SK-N-MC (cell line): Measurements from ENCODE around the gene SLC5A4.
"Not testable (repeated sequence)": the region's sequence is repeated elsewhere in the genome, so short reads cannot be mapped to it uniquely, and the experiment has no call there.

Experiments
- DNase-seq: peaks from one replicate; pipeline ENCODE4 v3.0.0-alpha.2; 2011; ENCODE audit warnings: low read depth, low spot score
- H3K27ac ChIP-seq: fragments of 200-600 bp; sonication (generic); 2 replicates; pipeline ENCODE4 v1.5.1; 2016; ENCODE audit warnings: mixed run types
- H3K36me3 ChIP-seq: fragments of 200-600 bp; sonication (generic); 2 replicates; pipeline ENCODE4 v1.6.1; 2017; ENCODE audit warnings: antibody characterized with exemption, low read length, mixed read lengths; ENCODE audit not compliant: insufficient read depth
- H3K4me3 ChIP-seq: fragments of 200-600 bp; sonication (generic); 2 replicates; pipeline ENCODE4 v1.5.1; 2016
- H3K9ac ChIP-seq: fragments of 200-600 bp; sonication (generic); 2 replicates; pipeline ENCODE4 v1.8.0; 2017; ENCODE audit warnings: mixed run types, mixed read lengths; ENCODE audit not compliant: insufficient read length
- H3K9me3 ChIP-seq: fragments of 200-600 bp; sonication (generic); 2 replicates; pipeline ENCODE4 v1.6.1; 2017; ENCODE audit warnings: low read depth, mild to moderate bottlenecking, antibody characterized with exemption, low read length, moderate library complexity, mixed read lengths
- EZH2 ChIP-seq: fragments of 200-600 bp; sonication (generic); IDR thresholded peaks from one replicate; pipeline ENCODE4 v1.6.1; 2017; ENCODE audit warnings: antibody characterized with exemption
- FOXP2 ChIP-seq: optimal IDR thresholded peaks from 2 replicates; pipeline ENCODE3; 2011; ENCODE audit warnings: mild to moderate bottlenecking, moderate library complexity; ENCODE audit not compliant: insufficient read depth; ENCODE audit errors: extremely low read length, control extremely low read depth
- POLR2AphosphoS5 ChIP-seq: IDR thresholded peaks from 2 replicates; pipeline ENCODE4 v1.6.1; 2012; ENCODE audit warnings: mild to moderate bottlenecking, low read depth, low read length, borderline replicate concordance

Gene SLC5A4

GRCh38 chr22:32255217-32255616 is at the start of gene SLC5A4:
TSS of gene SLC5A4 (minus strand) at chr22:32255347. CDS start at chr22:32255329, 18 bp downstream.
- no peak for DNase-seq
- TF ChIP-seq FOXP2 (no peak), POLR2AphosphoS5 (no peak), EZH2 (no peak)
- no peak within 1 kb of the TSS for H3K9ac ChIP-seq
- no peaks in the 10 kb centered on the region for H3K36me3 ChIP-seq
- no peak within 1 kb of the TSS for H3K4me3 ChIP-seq
- no peaks in the 10 kb centered on the region for H3K9me3 ChIP-seq
- no peak within 1 kb of the TSS for H3K27ac ChIP-seq

- not testable (repeated sequence) for H3K9me3 ChIP-seq, H3K36me3 ChIP-seq, DNase-seq, H3K4me3 ChIP-seq, H3K9ac ChIP-seq, H3K27ac ChIP-seq
Observed at GRCh38 chr22:32293921-32294320, 38.8 kb upstream of the SLC5A4 start.

- DNase-seq = no peak
- Histone ChIP-seq H3K36me3 (no peaks in the 10 kb centered on the region), H3K27ac (no peak overlapping the region), H3K9ac (no peak overlapping the region), H3K9me3 (no peaks in the 10 kb centered on the region), H3K4me3 (no peak overlapping the region)
- TF ChIP-seq POLR2AphosphoS5 = no peak
- no peak for TF ChIP-seq FOXP2
- TF ChIP-seq EZH2 = no peak
Observed at GRCh38 chr22:32286290-32286840, 31.2 kb upstream of the SLC5A4 start.

DNA sequence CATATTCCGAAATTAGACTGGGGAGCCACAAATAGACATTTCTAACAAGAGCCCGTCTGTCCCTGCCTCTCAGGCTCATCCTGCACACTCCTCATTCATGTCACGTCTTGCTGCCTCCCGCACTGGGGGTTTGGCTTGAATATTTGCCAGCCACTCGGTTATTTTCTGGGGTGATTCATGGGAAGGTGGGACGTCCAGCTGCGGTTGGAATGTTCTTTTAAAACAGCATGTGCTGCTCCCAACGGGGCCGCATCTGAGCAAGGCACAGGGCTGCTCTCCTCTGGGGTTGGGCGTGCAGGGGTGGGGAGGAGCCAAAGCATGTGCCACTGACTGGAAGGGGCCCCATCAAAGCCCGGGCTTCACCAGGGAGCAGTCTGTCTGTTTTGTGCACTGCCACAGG is 25.9 kb upstream of the SLC5A4 start:
- Histone ChIP-seq H3K9ac (no peak overlapping the region), H3K9me3 (no peaks in the 10 kb centered on the region), H3K4me3 (no peak overlapping the region), H3K36me3 (no peaks in the 10 kb centered on the region), H3K27ac (no peak overlapping the region)
- TF ChIP-seq POLR2AphosphoS5 = no peak
- no peak for TF ChIP-seq FOXP2
- TF ChIP-seq EZH2 = no peak
- no peak for DNase-seq

- H3K9ac ChIP-seq, H3K4me3 ChIP-seq, DNase-seq, H3K36me3 ChIP-seq, H3K9me3 ChIP-seq, H3K27ac ChIP-seq: not testable (repeated sequence)
Observed at GRCh38 chr22:32275353-32275752, 20.2 kb upstream of the SLC5A4 start.

DNA sequence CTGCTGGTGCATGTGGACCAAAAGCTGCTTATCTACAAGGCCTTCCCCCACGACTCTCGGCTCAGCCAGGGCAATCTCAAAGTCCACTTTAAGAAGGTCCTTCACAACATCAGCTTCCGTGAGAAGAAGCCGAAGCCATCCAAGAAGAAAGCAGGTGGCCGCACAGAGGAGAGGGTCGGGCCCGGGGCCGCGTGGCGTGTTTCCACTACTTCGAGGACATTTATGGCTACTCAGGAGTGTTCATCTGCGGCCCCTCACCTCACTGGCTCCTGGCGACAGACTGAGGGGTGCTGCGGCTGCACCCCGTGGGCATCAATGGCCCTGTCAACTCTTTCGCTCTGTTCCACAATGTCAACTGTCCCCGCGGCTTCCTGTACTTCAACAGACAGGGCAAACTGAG is 16.2 kb upstream of the SLC5A4 start:
- no peaks in the 10 kb centered on the region for H3K36me3 ChIP-seq
- TF ChIP-seq FOXP2 (no peak), POLR2AphosphoS5 (no peak), EZH2 (no peak)
- no peak overlapping the region for H3K4me3 ChIP-seq
- H3K27ac ChIP-seq = no peak overlapping the region
- DNase-seq = no peak
- H3K9me3 ChIP-seq = no peaks in the 10 kb centered on the region
- no peak overlapping the region for H3K9ac ChIP-seq

GRCh38 chr22:32270641-32271369 is 15.7 kb upstream of the SLC5A4 start:
- Histone ChIP-seq H3K36me3 (no peaks in the 10 kb centered on the region), H3K9ac (no peak overlapping the region), H3K27ac (no peak overlapping the region), H3K9me3 (no peaks in the 10 kb centered on the region), H3K4me3 (no peak overlapping the region)
- TF ChIP-seq FOXP2 (no peak), POLR2AphosphoS5 (no peak), EZH2 (no peak)
- DNase-seq = no peak

DNA sequence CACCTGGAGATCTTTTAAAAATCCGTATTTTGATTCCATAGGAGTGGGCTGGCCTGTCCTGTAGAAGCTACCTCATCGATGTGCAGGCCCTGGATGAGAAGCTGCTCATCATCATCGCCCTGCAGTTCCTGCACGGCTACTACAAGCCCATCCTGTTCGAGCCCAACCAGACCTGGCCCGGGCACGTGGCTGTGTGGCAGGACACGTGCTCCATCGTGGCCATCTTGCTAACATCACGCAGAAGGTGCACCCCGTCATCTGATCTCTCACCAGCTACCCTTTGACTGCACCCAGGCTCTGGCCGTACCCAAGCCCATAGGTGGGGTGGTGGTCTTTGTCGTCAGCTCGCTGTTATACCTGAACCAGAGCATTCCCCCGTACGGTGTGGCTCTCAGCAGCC is 14.2 kb upstream of the SLC5A4 start:
- no peak for DNase-seq
- Histone ChIP-seq H3K36me3 (no peaks in the 10 kb centered on the region), H3K4me3 (no peak overlapping the region)

GRCh38 chr22:32267011-32267410 is 11.9 kb upstream of the SLC5A4 start:
- Histone ChIP-seq H3K36me3 (no peaks in the 10 kb centered on the region), H3K27ac (no peak overlapping the region), H3K4me3 (no peak overlapping the region), H3K9me3 (no peaks in the 10 kb centered on the region), H3K9ac (no peak overlapping the region)
- no peak for TF ChIP-seq EZH2
- no peak for TF ChIP-seq FOXP2
- TF ChIP-seq POLR2AphosphoS5 = no peak
- no peak for DNase-seq

More for the DNA sequence above, 14.2 kb upstream of the SLC5A4 start:
- no peak for TF ChIP-seq POLR2AphosphoS5
- TF ChIP-seq EZH2 = no peak
- TF ChIP-seq FOXP2 = no peak
- H3K9me3 ChIP-seq = no peaks in the 10 kb centered on the region
- H3K27ac ChIP-seq = no peak overlapping the region
- H3K9ac ChIP-seq = no peak overlapping the region
